Liver (tissue), 9 donors: Measurements from ENCODE around the gene PIEZO2. TPM values are rescaled to one million over a fixed set of nuclear protein-coding genes. Genes with fewer than 3 reads are reported as not detected.

Experiments used
- DNase-seq: peaks from one replicate; pipeline ENCODE4 v3.0.0-alpha.2; 2017; ENCODE audit warnings: low spot score
- H3K27ac ChIP-seq, 2 donors: one replicate each; pipeline ENCODE4 v1.7.0; 2013; ENCODE audit warnings: inconsistent platforms in 2 of 2, low read length in 2 of 2, control low read depth in 1 of 2, low read depth in 1 of 2, mild to moderate bottlenecking in 1 of 2
- H3K27me3 ChIP-seq, 4 donors: one replicate each; pipeline versions ENCODE4 v1.6.1 to v1.7.0; 2013; ENCODE audit warnings: low read length in 3 of 4, inconsistent platforms in 1 of 4, mild to moderate bottlenecking in 1 of 4, moderate library complexity in 1 of 4; ENCODE audit not compliant: control insufficient read depth in 4 of 4, insufficient read depth in 4 of 4
- H3K36me3 ChIP-seq, 4 donors: one replicate each; pipeline versions ENCODE4 v1.6.1 to v1.7.0; 2013; ENCODE audit warnings: low read length in 3 of 4, mild to moderate bottlenecking in 3 of 4, low read depth in 1 of 4, moderate library complexity in 1 of 4; ENCODE audit not compliant: control insufficient read depth in 4 of 4, insufficient read depth in 3 of 4
- H3K4me1 ChIP-seq, 4 donors: one replicate each; pipeline versions ENCODE4 v1.6.1 to v1.7.0; 2013; ENCODE audit warnings: low read length in 3 of 4, mild to moderate bottlenecking in 3 of 4, moderate library complexity in 1 of 4; ENCODE audit not compliant: control insufficient read depth in 4 of 4, insufficient read depth in 4 of 4
- H3K4me3 ChIP-seq, 3 donors: one replicate each; pipeline versions ENCODE4 v1.6.1 to v1.7.0; 2013; ENCODE audit warnings: low read length in 3 of 3, control low read depth in 1 of 3, low read depth in 1 of 3, mild to moderate bottlenecking in 1 of 3
- H3K9ac ChIP-seq, 2 donors: one replicate each; pipeline ENCODE4 v1.7.0; 2013; ENCODE audit warnings: low read length in 2 of 2, mild to moderate bottlenecking in 2 of 2, moderate library complexity in 2 of 2, control low read depth in 1 of 2, low read depth in 1 of 2
- H3K9me3 ChIP-seq, 4 donors: one replicate each; pipeline versions ENCODE4 v1.6.1 to v1.7.0; 2013; ENCODE audit warnings: low read length in 3 of 4; ENCODE audit not compliant: control insufficient read depth in 4 of 4
- ATF3 ChIP-seq: IDR thresholded peaks from 2 replicates; pipeline ENCODE4 v1.6.1; 2016; ENCODE audit warnings: antibody characterized with exemption
- FOXA1 ChIP-seq: IDR thresholded peaks from 2 replicates; pipeline ENCODE4 v1.6.1; 2016; ENCODE audit warnings: antibody characterized with exemption
- FOXA2 ChIP-seq: IDR thresholded peaks from 2 replicates; pipeline ENCODE4 v1.6.1; 2016; ENCODE audit warnings: antibody characterized with exemption
- GABPA ChIP-seq, 2 donors: IDR thresholded peaks in 1 of 2; conservative IDR thresholded peaks in 1 of 2; 2 replicates each; pipeline ENCODE4 v1.6.1; 2016; ENCODE audit warnings: antibody characterized with exemption in 2 of 2, mild to moderate bottlenecking in 1 of 2, moderate library complexity in 1 of 2
- HNF4A ChIP-seq, 2 donors: conservative IDR thresholded peaks; 2 replicates each; pipeline ENCODE4 v1.6.1; 2016; ENCODE audit warnings: antibody characterized with exemption in 2 of 2, mild to moderate bottlenecking in 2 of 2
- HNF4G ChIP-seq: IDR thresholded peaks from 2 replicates; pipeline ENCODE4 v1.6.1; 2016; ENCODE audit warnings: antibody characterized with exemption
- JUND ChIP-seq, 2 donors: IDR thresholded peaks; 2 replicates each; pipeline ENCODE4 v1.6.1; 2016; ENCODE audit warnings: antibody characterized with exemption in 2 of 2
- MAX ChIP-seq: IDR thresholded peaks from 2 replicates; pipeline ENCODE4 v1.6.1; 2016; ENCODE audit warnings: antibody characterized with exemption
- NR2F2 ChIP-seq: IDR thresholded peaks from 2 replicates; pipeline ENCODE4 v1.6.1; 2016; ENCODE audit warnings: antibody characterized with exemption
- RAD21 ChIP-seq, 2 donors: IDR thresholded peaks; 2 replicates each; pipeline ENCODE4 v1.6.1; 2016; ENCODE audit warnings: antibody characterized with exemption in 2 of 2, mild to moderate bottlenecking in 2 of 2
- REST ChIP-seq: IDR thresholded peaks from 2 replicates; pipeline ENCODE4 v1.6.1; 2016; ENCODE audit warnings: antibody characterized with exemption, mild to moderate bottlenecking
- RXRA ChIP-seq, 2 donors: IDR thresholded peaks; 2 replicates each; pipeline ENCODE4 v1.6.1; 2017 to 2018; ENCODE audit warnings: antibody characterized with exemption in 2 of 2, mild to moderate bottlenecking in 1 of 2
- SP1 ChIP-seq: IDR thresholded peaks from 2 replicates; pipeline ENCODE4 v1.6.1; 2018; ENCODE audit warnings: antibody characterized with exemption, mild to moderate bottlenecking
- TAF1 ChIP-seq: conservative IDR thresholded peaks from 2 replicates; pipeline ENCODE4 v1.6.1; 2016; ENCODE audit warnings: antibody characterized with exemption, mild to moderate bottlenecking
- YY1 ChIP-seq: IDR thresholded peaks from 2 replicates; pipeline ENCODE4 v1.6.1; 2016; ENCODE audit warnings: antibody characterized with exemption, mild to moderate bottlenecking
- ZBTB33 ChIP-seq: IDR thresholded peaks from 2 replicates; pipeline ENCODE4 v1.6.1; 2016; ENCODE audit warnings: antibody characterized with exemption
- WGBS: extraction: QIAGEN DNeasy Blood & Tissue Kit; methylation state at CpG from one replicate; pipeline ENCODE4 v1.1.7; 2013; 5-methylcytosine and 5-hydroxymethylcytosine counted together
- polyA plus RNA-seq, 2 donors: library from polyadenylated mRNA; stranded (reverse) in 1 of 2; unstranded in 1 of 2; fragments of 200-250 nt in 1 of 2; fragments of >200 nt in 1 of 2; fragmentation: Nextera tagmentation in 1 of 2; extraction: Ambion mirVana in 1 of 2; gene quantifications; one replicate each; pipeline versions ENCODE4 v1.2.1 to v1.2.3, GENCODE V29; 2013 to 2015
- total RNA-seq, 2 donors: library from RNA; depleted of rRNA; stranded (reverse); fragments of >200 nt; gene quantifications; one replicate each; pipeline ENCODE4 v1.2.3, GENCODE V29; 2014
- donor health status: healthy.
- donor health status: healthy.
- donor health status: healthy.
- donor health status: healthy.
- donor health status: healthy.

The PIEZO2 gene
- total and polyA plus RNA-seq, 4 donors: 1.1 to 12.3 (median 4.8) TPM

GRCh38 chr18:10834128-10834815 is 315.1 kb downstream of the PIEZO2 start:
- Histone ChIP-seq H3K27ac (no peak overlapping the region), H3K4me1 (no peaks in the 10 kb centered on the region), H3K27me3 (no peaks in the 10 kb centered on the region), H3K9ac (no peak overlapping the region), H3K36me3 (no peaks in the 10 kb centered on the region), H3K4me3 (no peak overlapping the region), H3K9me3 (no peaks in the 10 kb centered on the region)
- DNase-seq: no peak
- 94% methylated on average over 6 of the region's 6 CpGs for WGBS
- TF ChIP-seq REST (no peak), HNF4A (conservative IDR thresholded peaks at IDR 0.05) (no peak), JUND (IDR thresholded peaks at IDR 0.05) (no peak), ZBTB33 (no peak), GABPA (IDR thresholded peaks at IDR 0.05 in 1 of 2, conservative IDR thresholded peaks at IDR 0.05 in 1 of 2) (no peak), RXRA (IDR thresholded peaks at IDR 0.05) (no peak), FOXA2 (no peak), MAX (no peak), RAD21 (IDR thresholded peaks at IDR 0.05) (no peak), YY1 (no peak), ATF3 (no peak), FOXA1 (no peak), HNF4G (no peak), SP1 (no peak), TAF1 (no peak), NR2F2 (no peak)

GRCh38 chr18:10833656-10834055 is 315.7 kb downstream of the PIEZO2 start:
- DNase-seq: no peak
- H3K4me3 ChIP-seq: no peak overlapping the region
- no peak overlapping the region for H3K9ac ChIP-seq
- H3K27ac ChIP-seq: no peak overlapping the region
- no peaks in the 10 kb centered on the region for H3K27me3 ChIP-seq
- no peaks in the 10 kb centered on the region for H3K4me1 ChIP-seq
- H3K36me3 ChIP-seq: no peaks in the 10 kb centered on the region
- TF ChIP-seq FOXA2: no peak
- no peak for TF ChIP-seq SP1
- 67% methylated on average over 2 of the region's 2 CpGs for WGBS
- no peaks in the 10 kb centered on the region for H3K9me3 ChIP-seq
